SK-N-MC (cell line): ENCODE measurements around the gene ZBTB21.

Experiments
- EZH2 ChIP-seq: fragments of 200-600 bp; sonication (generic); IDR thresholded peaks from one replicate; pipeline ENCODE4 v1.6.1; 2017; ENCODE audit warnings: antibody characterized with exemption
- FOXP2 ChIP-seq: optimal IDR thresholded peaks from 2 replicates; pipeline ENCODE3; 2011; ENCODE audit warnings: mild to moderate bottlenecking, moderate library complexity; ENCODE audit not compliant: insufficient read depth; ENCODE audit errors: extremely low read length, control extremely low read depth
- POLR2AphosphoS5 ChIP-seq: IDR thresholded peaks from 2 replicates; pipeline ENCODE4 v1.6.1; 2012; ENCODE audit warnings: mild to moderate bottlenecking, low read depth, low read length, borderline replicate concordance

GRCh38 chr21:42032968-42033367 is 22.8 kb upstream of the ZBTB21 start:
- TF ChIP-seq FOXP2 = no peak
- TF ChIP-seq POLR2AphosphoS5 = no peak
- TF ChIP-seq EZH2 = no peak
